GM21526 (cell line): ENCODE measurements around the gene AFG1L.
A peak's percentile ranks its signal among the peaks of the same experiment; 100 is the strongest.
"Not testable (repeated sequence)": the region's sequence is repeated elsewhere in the genome, so short reads cannot be mapped to it uniquely, and the experiment has no call there.

Experiments used
- ATAC-seq: cut with Tn5 transposase; IDR thresholded peaks from one replicate; pipeline ENCODE4 v1.9.1; 2021; ENCODE audit warnings: moderate library complexity; ENCODE audit not compliant: unreplicated experiment, low FRiP score

AFG1L gene

DNA sequence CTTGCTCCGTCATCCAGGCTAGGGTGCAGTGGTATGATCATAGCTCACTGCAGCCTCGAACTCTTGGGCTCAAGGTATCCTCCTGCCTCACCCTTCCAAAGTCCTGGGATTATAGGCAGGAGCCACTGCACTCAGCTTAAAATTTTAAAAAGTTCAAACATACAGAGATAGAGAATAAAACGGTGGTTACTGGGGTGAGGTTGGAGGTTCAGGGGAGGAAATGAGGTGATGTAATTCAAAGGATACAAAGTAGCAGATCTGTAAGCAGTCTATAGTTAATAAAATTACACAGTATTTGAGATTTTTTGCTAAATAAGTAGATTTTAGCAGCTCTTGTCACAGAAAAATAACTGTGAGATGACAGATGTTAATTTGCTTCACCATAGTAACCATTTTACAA lies 7.5 kb upstream of the AFG1L start:
- ATAC-seq, result no peak

- no peak for ATAC-seq
These were observed 6.1 kb upstream of the AFG1L start for GRCh38 chr6:108288742-108289141.

DNA sequence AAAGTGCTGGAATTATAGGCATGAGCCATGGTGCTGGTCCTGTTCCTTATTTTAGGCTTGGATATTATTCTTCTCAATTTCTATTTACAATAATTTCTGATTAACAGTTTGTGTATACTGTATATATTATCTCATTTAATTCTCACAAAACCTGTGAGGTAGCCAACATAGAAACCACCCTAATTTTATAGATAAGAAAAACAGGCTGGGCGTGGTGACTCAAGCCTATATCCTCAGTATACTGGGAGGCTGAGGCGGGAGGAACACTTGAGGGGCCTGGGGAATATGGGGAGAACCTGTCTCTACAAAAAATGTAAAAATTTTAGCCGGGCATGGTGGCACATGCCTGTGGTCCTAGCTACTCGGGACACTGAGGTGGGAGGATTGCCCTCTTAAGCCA lies 3.8 kb upstream of the AFG1L start:
- no peak for ATAC-seq

- not testable (repeated sequence) for ATAC-seq
These were observed 2.3 kb upstream of the AFG1L start for GRCh38 chr6:108292561-108292960.

GRCh38 chr6:108293527-108294296 lies 1.1 kb upstream of the AFG1L start:
- no peak for ATAC-seq

- peak; percentile 22 for ATAC-seq
These were observed 542 bp upstream of the AFG1L start for GRCh38 chr6:108294297-108294726.

DNA sequence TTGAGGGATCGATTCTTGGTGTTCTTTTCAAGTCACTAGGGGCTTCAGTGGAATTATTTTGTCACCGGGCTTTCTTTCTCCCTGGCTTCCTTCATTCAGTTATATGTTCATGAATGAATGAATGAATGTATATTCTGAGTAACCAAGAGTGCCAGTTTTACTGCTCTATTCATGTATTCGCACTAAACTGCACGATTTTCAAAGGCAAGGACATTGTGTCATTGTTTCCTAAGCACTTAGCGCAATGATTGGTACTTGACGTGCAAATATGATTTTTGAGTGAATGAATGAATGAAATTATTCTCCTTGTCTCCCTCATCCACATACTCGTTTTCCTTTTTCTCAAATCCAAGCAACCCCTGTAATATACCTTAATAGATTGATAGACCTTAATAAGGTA lies 822 bp downstream of the AFG1L start:
- ATAC-seq, result no peak

DNA sequence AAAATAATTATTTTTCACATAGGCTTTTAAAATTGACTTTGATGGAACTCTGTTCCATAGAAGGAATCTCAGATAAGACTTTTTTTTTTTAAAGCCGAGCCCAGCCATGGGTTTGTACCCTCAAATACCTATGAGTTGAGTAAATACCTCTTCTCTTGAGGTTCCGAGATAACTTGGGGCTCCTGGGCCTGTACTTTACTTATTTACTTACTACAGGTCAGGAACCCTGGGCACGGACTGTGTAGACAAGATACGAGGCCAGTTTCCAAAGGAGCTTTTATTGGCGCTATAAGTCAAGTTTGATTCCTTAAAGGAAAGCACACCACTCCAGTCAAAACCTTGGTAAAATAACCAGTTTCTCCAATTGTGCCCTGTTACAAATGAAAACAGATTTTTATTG lies 7.5 kb downstream of the AFG1L start:
- no peak for ATAC-seq

- ATAC-seq, result no peak
These were observed 9.8 kb downstream of the AFG1L start for GRCh38 chr6:108304646-108305045.

DNA sequence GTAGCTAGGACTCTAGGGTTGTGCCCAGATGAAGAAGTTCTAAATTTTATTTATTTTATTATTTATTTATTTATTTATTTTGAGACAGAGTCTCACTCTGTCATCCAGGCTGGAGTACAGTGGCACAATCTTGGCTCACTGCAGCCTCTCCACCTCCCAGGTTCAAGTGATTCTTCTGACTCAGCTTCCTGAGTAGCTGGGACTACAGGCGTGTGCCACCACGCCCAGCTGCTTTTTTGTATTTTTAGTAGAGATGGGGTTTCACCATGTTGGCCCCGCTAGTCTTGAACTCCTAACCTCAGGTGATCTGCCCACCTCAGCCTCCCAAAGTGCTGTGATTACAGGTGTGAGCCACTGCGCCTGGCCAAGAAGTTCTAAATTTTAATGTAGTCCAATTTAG lies 13.8 kb downstream of the AFG1L start:
- ATAC-seq, result not testable (repeated sequence)

DNA sequence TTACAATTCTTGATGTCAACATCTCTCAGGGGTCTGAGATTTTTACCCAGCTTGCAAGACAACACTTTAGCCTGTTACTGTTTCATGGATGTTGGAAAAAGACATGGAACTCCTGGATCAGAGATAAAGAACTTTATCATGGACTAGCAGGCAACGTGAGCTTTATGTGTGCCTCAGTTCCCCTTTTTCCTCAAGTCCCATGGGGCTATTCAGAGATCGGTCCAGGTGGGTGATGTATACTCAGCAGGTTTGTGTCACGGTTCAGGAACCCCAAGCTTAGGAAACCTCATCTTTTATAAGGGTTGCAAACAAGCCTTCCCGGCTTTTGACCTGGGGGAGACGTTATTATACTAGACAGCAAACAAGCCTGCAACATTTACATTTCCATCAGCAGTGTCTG lies 15.0 kb downstream of the AFG1L start:
- ATAC-seq, result no peak

DNA sequence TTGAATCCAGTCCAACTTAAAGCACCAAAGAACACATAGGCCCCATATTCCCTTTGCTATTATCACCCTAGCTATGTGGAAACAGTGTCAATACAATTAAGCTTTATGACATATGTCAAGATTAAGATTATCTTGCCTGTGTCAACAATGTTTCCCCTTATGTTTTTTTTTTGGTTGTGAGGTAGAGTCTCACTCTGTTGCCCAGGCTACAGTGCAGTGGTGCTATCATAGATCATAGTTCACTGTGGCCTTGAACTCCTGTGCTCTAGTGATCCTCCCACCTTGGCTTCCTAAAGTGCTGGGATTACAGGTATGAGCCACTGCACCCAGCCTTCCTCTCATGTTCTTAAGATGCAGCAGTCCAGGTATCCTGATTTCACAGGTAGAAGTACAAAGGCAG lies 17.8 kb downstream of the AFG1L start:
- ATAC-seq, result no peak

DNA sequence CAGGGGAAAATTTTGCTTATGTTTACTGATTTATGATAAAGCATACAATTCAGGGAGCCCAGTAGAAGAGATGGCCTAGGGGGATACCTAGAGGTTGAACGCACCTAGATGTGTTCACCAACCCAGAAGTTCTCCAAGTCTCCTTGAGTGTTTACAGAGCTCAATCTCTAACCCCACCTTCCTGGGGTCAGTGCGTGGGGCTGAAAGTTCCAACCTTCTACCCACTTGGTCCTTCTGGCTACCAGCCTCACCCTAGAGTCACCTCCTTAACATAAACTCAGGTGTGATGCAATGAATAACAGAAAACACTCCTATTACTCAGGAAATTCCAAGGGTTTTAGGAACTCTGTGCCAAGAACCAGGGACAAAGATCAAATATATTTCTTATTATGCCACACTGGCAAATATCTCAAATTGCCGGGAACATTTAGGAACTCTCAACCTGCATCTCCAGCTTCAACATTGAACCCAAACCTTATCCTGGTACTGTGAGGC lies 26.4 kb downstream of the AFG1L start:
- no peak for ATAC-seq

- ATAC-seq, result no peak
These were observed 27.9 kb downstream of the AFG1L start for GRCh38 chr6:108322728-108323127.

- no peak for ATAC-seq
These were observed 29.0 kb downstream of the AFG1L start for GRCh38 chr6:108323710-108324466.

GRCh38 chr6:108330221-108330785 lies 35.4 kb downstream of the AFG1L start:
- ATAC-seq, result not testable (repeated sequence)

DNA sequence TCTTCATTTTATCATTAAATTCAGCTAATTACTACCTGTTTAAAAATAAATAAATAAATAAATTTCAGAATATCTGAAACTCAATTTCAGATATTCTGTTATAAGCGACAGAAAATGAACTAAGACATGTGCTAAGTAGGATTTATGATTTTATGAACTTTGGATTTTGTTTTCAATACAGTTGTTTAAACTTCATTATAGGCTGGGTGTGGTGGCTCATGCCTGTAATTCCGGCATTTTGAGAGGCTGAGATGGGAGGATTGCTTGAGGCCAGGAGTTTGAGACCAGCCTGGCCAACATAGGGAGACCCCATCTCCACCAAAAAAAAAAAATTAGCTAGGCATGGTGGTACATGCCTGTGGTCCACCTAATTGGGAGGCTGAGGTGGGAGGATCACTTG lies 36.0 kb downstream of the AFG1L start:
- no peak for ATAC-seq

DNA sequence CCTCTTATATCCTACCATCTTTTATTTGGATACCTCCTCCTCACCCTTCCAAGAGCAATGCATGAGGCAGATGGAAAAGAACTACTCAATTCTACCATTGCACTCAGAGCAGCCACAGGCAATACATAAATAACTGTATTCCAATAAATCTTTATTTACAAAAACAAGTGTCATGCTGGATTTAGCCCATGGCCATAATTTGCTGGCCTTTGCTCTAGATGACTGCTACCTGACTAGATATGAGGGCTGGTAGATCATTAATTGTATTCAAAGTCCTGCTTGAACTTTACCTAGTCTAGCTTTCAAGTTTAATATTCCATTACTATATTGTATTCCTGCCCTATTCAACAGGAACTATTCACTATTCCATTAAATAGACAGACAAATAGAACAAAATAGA lies 37.1 kb downstream of the AFG1L start:
- no peak for ATAC-seq

GRCh38 chr6:108336971-108337370 lies 42.1 kb downstream of the AFG1L start:
- ATAC-seq, result no peak

GRCh38 chr6:108337721-108338120 lies 42.9 kb downstream of the AFG1L start:
- ATAC-seq, result no peak

GRCh38 chr6:108341372-108341771 lies 46.5 kb downstream of the AFG1L start:
- no peak for ATAC-seq
